HepG2 (cell line): ENCODE data around the gene TMEM145. TPM values are rescaled to one million over a fixed set of nuclear protein-coding genes. Genes with fewer than 3 reads are reported as not detected.

ENCODE experiments used
- ATAC-seq: fragments of 200-7000 bp; cut with Tn5 transposase; 3 replicates; pipeline ENCODE4 v1.9.1; 2020; ENCODE audit warnings: mild to moderate bottlenecking, moderate library complexity
- BruUV-seq: library from RNA; stranded (reverse); fragments of 400-500 nt; replicated peaks from 2 replicates; lab custom pipeline; 2021; lab: Mats Ljungman, UMichigan
- CTCF ChIA-PET: fragments of 300-600 bp; formaldehyde crosslinking; extraction: SDS; loops from one replicate; lab custom pipeline; 2021; ENCODE audit warnings: low total read pairs, inconsistent platforms, low intra/inter-chr PET ratio; lab: Yijun Ruan, JAX
- POLR2A ChIA-PET: fragments of 350-600 bp; sonication (Branson Sonifier 250); formaldehyde crosslinking; loops from one replicate; lab custom pipeline; 2020; ENCODE audit warnings: antibody characterized with exemption, inconsistent platforms; lab: Yijun Ruan, JAX
- DNase-seq: peaks from one replicate; pipeline ENCODE4 v3.0.0-alpha.2; 2015; ENCODE audit warnings: low spot score
- FAIRE-seq: peaks from 3 replicates; lab custom pipeline; 2011; peaks lifted over from hg19 to GRCh38; lab: Jason Lieb, UNC
- H2AFZ ChIP-seq: one replicate; pipeline ENCODE4 v1.6.1; 2011; ENCODE audit warnings: low read length, inconsistent platforms
- H3K27ac ChIP-seq: fragments of 300-600 bp; 3 replicates; pipeline ENCODE4 v1.8.0; 2011; ENCODE audit warnings: mixed run types, mild to moderate bottlenecking, mixed read lengths, low read length, inconsistent platforms; ENCODE audit not compliant: insufficient read depth; ENCODE audit errors: extremely low read length
- H3K27me3 ChIP-seq, 2 experiments: fragments of 200-600 bp in 1 of 2; 2 replicates in 1 of 2; 3 replicates in 1 of 2; pipeline versions ENCODE4 v1.6.0 to v1.8.0; 2011; ENCODE audit warnings: low read length in 2 of 2, mild to moderate bottlenecking in 2 of 2, moderate library complexity in 2 of 2, inconsistent platforms in 1 of 2; ENCODE audit not compliant: insufficient read depth in 2 of 2, control insufficient read depth in 1 of 2
- H3K36me3 ChIP-seq, 2 experiments: fragments of 200-600 bp in 1 of 2; replicated peaks in 1 of 2; 2 replicates in 1 of 2; 3 replicates in 1 of 2; pipeline versions ENCODE4 v1.5.1 to v1.8.0; 2011; ENCODE audit warnings: low read length in 2 of 2, inconsistent platforms in 1 of 2; ENCODE audit not compliant: insufficient read depth in 2 of 2, control insufficient read depth in 1 of 2
- H3K4me1 ChIP-seq: 2 replicates; pipeline ENCODE4 v1.5.1; 2012; ENCODE audit warnings: low read length, inconsistent platforms; ENCODE audit not compliant: insufficient read depth
- H3K4me2 ChIP-seq: 2 replicates; pipeline ENCODE4 v1.6.0; 2011; ENCODE audit warnings: low read depth, low read length, inconsistent platforms
- H3K4me3 ChIP-seq, 3 experiments: fragments of 200-600 bp in 1 of 3; sonication (generic), shearing (Covaris generic) in 1 of 3; replicated peaks in 1 of 3; 2 replicates each; pipeline ENCODE4 v1.5.1; 2011 to 2016; ENCODE audit warnings: low read length in 3 of 3, inconsistent platforms in 2 of 3, low read depth in 2 of 3, mild to moderate bottlenecking in 2 of 3, control low read depth in 1 of 3, mixed read lengths in 1 of 3; ENCODE audit not compliant: insufficient read depth in 1 of 3
- H3K79me2 ChIP-seq: one replicate; pipeline ENCODE4 v1.6.1; 2011; ENCODE audit warnings: low read length, inconsistent platforms; ENCODE audit not compliant: insufficient read depth
- H3K9ac ChIP-seq: 2 replicates; pipeline ENCODE4 v1.6.0; 2011; ENCODE audit warnings: mild to moderate bottlenecking, low read depth, low read length, inconsistent platforms; ENCODE audit not compliant: insufficient read depth
- H3K9me3 ChIP-seq: 2 replicates; pipeline ENCODE4 v1.5.1; 2012; ENCODE audit warnings: mild to moderate bottlenecking, low read length
- H4K20me1 ChIP-seq: 2 replicates; pipeline ENCODE4 v1.6.0; 2011; ENCODE audit warnings: inconsistent platforms, mild to moderate bottlenecking, low read length, moderate library complexity; ENCODE audit not compliant: insufficient read depth
- DNMT3B ChIP-seq: conservative IDR thresholded peaks from 2 replicates; pipeline ENCODE4 v1.6.1; 2016; ENCODE audit warnings: missing biosample characterization, control low read depth
- MTF1 ChIP-seq: sonication (generic); formaldehyde crosslinking; IDR thresholded peaks from 2 replicates; pipeline ENCODE4 v1.5.0; 2020; ENCODE audit warnings: missing genetic modification reagents
- RBFOX2 ChIP-seq: fragments of 200-400 bp; formaldehyde crosslinking; IDR thresholded peaks from 2 replicates; pipeline ENCODE4 v1.6.1; 2017; ENCODE audit warnings: low read depth, mild to moderate bottlenecking, low read length
- RELA ChIP-seq: sonication (generic); formaldehyde crosslinking; IDR thresholded peaks from 2 replicates; pipeline ENCODE4 v1.4.0; 2020; ENCODE audit warnings: missing genetic modification reagents
- ZBTB7B ChIP-seq: sonication (generic); formaldehyde crosslinking; IDR thresholded peaks from 2 replicates; pipeline ENCODE4 v1.4.0; 2020; ENCODE audit warnings: missing genetic modification reagents
- ZNF547 ChIP-seq: sonication (generic); formaldehyde crosslinking; IDR thresholded peaks from 2 replicates; pipeline ENCODE4 v1.5.1; 2020; ENCODE audit warnings: mild to moderate bottlenecking, missing genetic modification reagents
- ZNF569 ChIP-seq: sonication (generic); formaldehyde crosslinking; IDR thresholded peaks from 2 replicates; pipeline ENCODE4 v1.5.0; 2020; ENCODE audit warnings: mild to moderate bottlenecking, missing genetic modification reagents, moderate library complexity, borderline replicate concordance
- WGBS: methylation state at CpG from one replicate; pipeline ENCODE4 v1.1.6; 2017; ENCODE audit warnings: low lambda C conversion rate; 5-methylcytosine and 5-hydroxymethylcytosine counted together
- in situ Hi-C: cut with HindIII; loops from 2 replicates; pipeline ENCODE4 v1.10.0; 2017; ENCODE audit warnings: low pct_unique_long_range_greater_than_20kb; ENCODE audit not compliant: extremely low pct_ligation_motif_present
- intact Hi-C: fragments of 100-400 bp; cut with micrococcal nuclease; formaldehyde crosslinking; loops from one replicate; pipeline ENCODE4 v1.10.0; 2022; ENCODE audit not compliant: unreplicated experiment
- polyA plus RNA-seq, 8 experiments: library from polyadenylated mRNA; depleted of rRNA in 3 of 8; stranded (reverse) in 7 of 8; unstranded in 1 of 8; fragments of >200 nt; fragmentation: Illumina TruSeq in 4 of 8; extraction: Trizol in 4 of 8; gene quantifications; 2 replicates each; pipeline versions ENCODE4 v1.2.1 to v1.2.3, GENCODE V29; 2011 to 2016; ENCODE audit warnings: low read depth in 4 of 8, missing spikeins in 1 of 8, mixed read lengths in 1 of 8; ENCODE audit not compliant: insufficient read depth in 1 of 8
- total RNA-seq, 5 experiments: library from RNA; depleted of rRNA; stranded (reverse); fragments of >200 nt; fragmentation: Illumina TruSeq; extraction: Trizol; gene quantifications; 2 replicates each; pipeline ENCODE4 v1.2.3, GENCODE V29; 2016; ENCODE audit warnings: low read depth in 1 of 5
- TF ChIP-seq, protein P1 (sequence below): IDR thresholded peaks from 2 replicates; pipeline ENCODE4 v1.6.1; 2016; ENCODE audit warnings: low read depth
- TF ChIP-seq, protein P2 (sequence below): sonication (generic); formaldehyde crosslinking; IDR thresholded peaks from 2 replicates; pipeline ENCODE4 v1.5.1; 2020; ENCODE audit warnings: missing genetic modification reagents, mild to moderate bottlenecking, borderline replicate concordance
- TF ChIP-seq, protein P3 (sequence below): sonication (generic); formaldehyde crosslinking; IDR thresholded peaks from 2 replicates; pipeline ENCODE4 v1.5.0; 2020; ENCODE audit warnings: mild to moderate bottlenecking, missing genetic modification reagents

Gene TMEM145
- total and polyA plus RNA-seq, 2 of the 13 experiments (the other 11 are each of a cell fraction or from before 2014, with no cell fraction given): 0.07 to 5.1 TPM

DNA sequence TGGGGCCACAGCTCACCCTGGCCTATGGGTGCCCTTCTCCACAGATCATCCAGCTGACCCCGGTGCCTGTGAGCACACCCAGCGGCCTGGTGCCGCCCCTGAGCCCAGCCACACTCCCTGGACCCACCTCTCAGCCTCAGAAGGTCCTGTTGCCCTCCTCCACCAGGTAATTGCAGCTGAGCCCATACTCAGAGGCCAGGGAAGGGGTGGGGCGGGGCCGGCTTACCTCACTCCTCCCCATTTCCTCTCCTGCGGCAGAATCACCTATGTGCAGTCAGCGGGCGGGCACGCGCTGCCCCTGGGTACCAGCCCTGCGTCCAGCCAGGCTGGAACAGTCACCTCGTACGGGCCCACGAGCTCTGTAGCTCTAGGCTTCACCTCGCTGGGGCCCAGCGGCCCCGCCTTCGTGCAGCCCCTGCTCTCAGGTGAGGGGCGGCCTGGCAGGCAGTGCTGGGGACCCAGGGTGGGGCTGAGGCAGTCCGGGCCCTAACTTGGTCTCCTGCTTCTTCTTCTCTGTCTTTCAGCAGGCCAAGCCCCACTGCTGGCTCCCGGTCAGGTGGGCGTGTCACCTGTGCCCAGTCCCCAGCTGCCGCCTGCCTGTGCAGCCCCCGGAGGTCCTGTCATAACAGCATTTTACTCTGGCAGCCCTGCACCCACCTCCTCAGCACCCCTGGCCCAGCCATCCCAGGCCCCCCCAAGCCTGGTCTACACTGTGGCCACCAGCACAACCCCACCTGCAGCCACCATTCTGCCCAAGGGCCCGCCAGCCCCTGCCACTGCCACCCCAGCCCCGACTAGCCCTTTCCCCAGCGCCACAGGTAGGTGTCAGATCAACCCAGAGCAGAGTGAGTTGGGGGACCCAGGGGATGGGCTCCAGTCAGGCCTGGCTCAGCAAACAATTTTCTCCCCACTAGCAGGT is 20.8 kb upstream of the TMEM145 start:
- in situ Hi-C loops: loop anchor here (5.0 kb wide), 1 partner anchor 160 kb away; the partner anchor contains the start of gene POU2F2
- Histone ChIP-seq H3K27ac (no peak overlapping the region), H3K36me3 (peaks cover 30 to 72% of the 10 kb centered on the region in 2 experiments; a peak in 4 of 5 replicates), H3K4me2 (no peak overlapping the region), H2AFZ (no peak overlapping the region), H3K4me1 (no peaks in the 10 kb centered on the region), H3K9me3 (no peaks in the 10 kb centered on the region), H3K27me3 (no peaks in the 10 kb centered on the region), H3K79me2 (no peaks in the 10 kb centered on the region), H3K4me3 (no peak overlapping the region), H3K9ac (no peak overlapping the region), H4K20me1 (no peaks in the 10 kb centered on the region)
- TF ChIP-seq RBFOX2: peak; percentile 43; the same call in 1 of the 2 replicates
- TF ChIP-seq, protein P1, sequence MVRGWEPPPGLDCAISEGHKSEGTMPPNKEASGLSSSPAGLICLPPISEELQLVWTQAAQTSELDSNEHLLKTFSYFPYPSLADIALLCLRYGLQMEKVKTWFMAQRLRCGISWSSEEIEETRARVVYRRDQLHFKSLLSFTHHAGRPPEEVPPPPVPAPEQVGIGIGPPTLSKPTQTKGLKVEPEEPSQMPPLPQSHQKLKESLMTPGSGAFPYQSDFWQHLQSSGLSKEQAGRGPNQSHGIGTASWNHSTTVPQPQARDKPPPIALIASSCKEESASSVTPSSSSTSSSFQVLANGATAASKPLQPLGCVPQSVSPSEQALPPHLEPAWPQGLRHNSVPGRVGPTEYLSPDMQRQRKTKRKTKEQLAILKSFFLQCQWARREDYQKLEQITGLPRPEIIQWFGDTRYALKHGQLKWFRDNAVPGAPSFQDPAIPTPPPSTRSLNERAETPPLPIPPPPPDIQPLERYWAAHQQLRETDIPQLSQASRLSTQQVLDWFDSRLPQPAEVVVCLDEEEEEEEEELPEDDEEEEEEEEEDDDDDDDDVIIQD (CRISPR knock-in tag): no peak
- ChIA-PET POLR2A (no interaction called here), CTCF (interaction anchor here (3.1 kb wide), 1 partner anchor 48 kb away, joined by 34 read pairs; no protein-coding TSS in a partner anchor)
- intact Hi-C loops: no loop called here
- WGBS: 100% methylated on average over 17 of the region's 27 CpGs
- FAIRE-seq (no peak), ATAC-seq (no peak), DNase-seq (no peak)
- no TSS peak for BruUV-seq

DNA sequence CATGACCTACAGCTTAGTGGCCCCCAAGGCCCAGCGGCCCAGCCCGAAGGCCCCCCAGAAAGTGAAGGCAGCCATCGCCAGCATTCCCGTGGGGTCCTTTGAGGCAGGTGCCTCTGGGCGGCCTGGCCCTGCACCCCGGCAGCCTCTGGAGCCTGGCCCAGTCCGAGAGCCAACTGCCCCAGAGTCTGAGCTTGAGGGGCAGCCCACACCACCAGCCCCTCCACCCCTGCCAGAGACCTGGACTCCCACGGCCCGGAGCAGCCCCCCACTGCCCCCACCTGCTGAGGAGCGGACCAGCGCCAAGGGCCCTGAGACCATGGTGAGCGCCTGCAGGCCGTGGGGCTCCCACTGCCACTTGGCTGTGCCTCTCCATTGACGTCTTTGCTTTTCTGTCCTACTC is 20.1 kb upstream of the TMEM145 start:
- no peak overlapping the region for H2AFZ ChIP-seq
- peaks cover 25 to 66% of the 10 kb centered on the region in 2 experiments; a peak in 4 of 5 replicates for H3K36me3 ChIP-seq
- 95% methylated on average over 5 of the region's 14 CpGs for WGBS
- no peaks in the 10 kb centered on the region for H3K4me1 ChIP-seq
- no peak overlapping the region for H3K4me2 ChIP-seq
- ATAC-seq (no peak), FAIRE-seq (no peak), DNase-seq (no peak)
- CTCF ChIA-PET: interaction anchor here (3.1 kb wide), 1 partner anchor 48 kb away, joined by 34 read pairs; no protein-coding TSS in a partner anchor
- no peaks in the 10 kb centered on the region for H3K27me3 ChIP-seq
- intact Hi-C loops: no loop called here
- no TSS peak for BruUV-seq
- no peak overlapping the region for H3K27ac ChIP-seq
- no peaks in the 10 kb centered on the region for H4K20me1 ChIP-seq
- in situ Hi-C loops: loop anchor here (5.0 kb wide), 1 partner anchor 161 kb away; the partner anchor contains the start of gene POU2F2
- POLR2A ChIA-PET: no interaction called here
- H3K9ac ChIP-seq: no peak overlapping the region
- no peak overlapping the region for H3K4me3 ChIP-seq
- no peaks in the 10 kb centered on the region for H3K79me2 ChIP-seq
- no peaks in the 10 kb centered on the region for H3K9me3 ChIP-seq
- TF ChIP-seq ZNF547 (CRISPR knock-in tag): no peak
- TF ChIP-seq MTF1 (CRISPR knock-in tag): no peak
- no peak for TF ChIP-seq DNMT3B
- no peak for TF ChIP-seq ZBTB7B (CRISPR knock-in tag)
- TF ChIP-seq, protein P2, sequence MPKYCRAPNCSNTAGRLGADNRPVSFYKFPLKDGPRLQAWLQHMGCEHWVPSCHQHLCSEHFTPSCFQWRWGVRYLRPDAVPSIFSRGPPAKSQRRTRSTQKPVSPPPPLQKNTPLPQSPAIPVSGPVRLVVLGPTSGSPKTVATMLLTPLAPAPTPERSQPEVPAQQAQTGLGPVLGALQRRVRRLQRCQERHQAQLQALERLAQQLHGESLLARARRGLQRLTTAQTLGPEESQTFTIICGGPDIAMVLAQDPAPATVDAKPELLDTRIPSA (CRISPR knock-in tag): no peak
- no peak for TF ChIP-seq RELA (CRISPR knock-in tag)
- TF ChIP-seq, protein P3, sequence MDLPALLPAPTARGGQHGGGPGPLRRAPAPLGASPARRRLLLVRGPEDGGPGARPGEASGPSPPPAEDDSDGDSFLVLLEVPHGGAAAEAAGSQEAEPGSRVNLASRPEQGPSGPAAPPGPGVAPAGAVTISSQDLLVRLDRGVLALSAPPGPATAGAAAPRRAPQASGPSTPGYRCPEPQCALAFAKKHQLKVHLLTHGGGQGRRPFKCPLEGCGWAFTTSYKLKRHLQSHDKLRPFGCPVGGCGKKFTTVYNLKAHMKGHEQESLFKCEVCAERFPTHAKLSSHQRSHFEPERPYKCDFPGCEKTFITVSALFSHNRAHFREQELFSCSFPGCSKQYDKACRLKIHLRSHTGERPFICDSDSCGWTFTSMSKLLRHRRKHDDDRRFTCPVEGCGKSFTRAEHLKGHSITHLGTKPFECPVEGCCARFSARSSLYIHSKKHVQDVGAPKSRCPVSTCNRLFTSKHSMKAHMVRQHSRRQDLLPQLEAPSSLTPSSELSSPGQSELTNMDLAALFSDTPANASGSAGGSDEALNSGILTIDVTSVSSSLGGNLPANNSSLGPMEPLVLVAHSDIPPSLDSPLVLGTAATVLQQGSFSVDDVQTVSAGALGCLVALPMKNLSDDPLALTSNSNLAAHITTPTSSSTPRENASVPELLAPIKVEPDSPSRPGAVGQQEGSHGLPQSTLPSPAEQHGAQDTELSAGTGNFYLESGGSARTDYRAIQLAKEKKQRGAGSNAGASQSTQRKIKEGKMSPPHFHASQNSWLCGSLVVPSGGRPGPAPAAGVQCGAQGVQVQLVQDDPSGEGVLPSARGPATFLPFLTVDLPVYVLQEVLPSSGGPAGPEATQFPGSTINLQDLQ (CRISPR knock-in tag): no peak
- no peak for TF ChIP-seq ZNF569 (CRISPR knock-in tag)
